Smooth muscle cell (in vitro differentiated cells): Measurements from ENCODE around the gene ZNF311. TPM values are rescaled to one million over a fixed set of nuclear protein-coding genes. Genes with fewer than 3 reads are reported as not detected.

Source experiments
- DNase-seq: peaks from one replicate; lab custom pipeline; 2025; ENCODE audit not compliant: unreplicated experiment; lab: John Stamatoyannopoulos, UW
- H2AFZ ChIP-seq: fragments of 200-600 bp; sonication (generic); 2 replicates; pipeline ENCODE4 v1.6.0; 2016; ENCODE audit warnings: antibody characterized with exemption, low read depth, mild to moderate bottlenecking
- H3F3A ChIP-seq: fragments of 200-600 bp; sonication (generic); 2 replicates; pipeline ENCODE4 v1.6.0; 2017; ENCODE audit warnings: antibody characterized with exemption, low read depth
- H3K27ac ChIP-seq: fragments of 200-600 bp; sonication (generic); 2 replicates; pipeline ENCODE4 v1.5.1; 2016; ENCODE audit warnings: low read depth, mild to moderate bottlenecking
- H3K27me3 ChIP-seq: fragments of 200-600 bp; sonication (generic); 2 replicates; pipeline ENCODE4 v1.6.1; 2016; ENCODE audit warnings: low read depth, mild to moderate bottlenecking
- H3K36me3 ChIP-seq: fragments of 200-600 bp; sonication (generic); 2 replicates; pipeline ENCODE4 v1.5.1; 2016; ENCODE audit warnings: low read depth
- H3K4me1 ChIP-seq: fragments of 200-600 bp; sonication (generic); 2 replicates; pipeline ENCODE4 v1.5.1; 2016; ENCODE audit warnings: low read depth
- H3K4me2 ChIP-seq: fragments of 200-600 bp; sonication (generic); 2 replicates; pipeline ENCODE4 v1.6.0; 2016; ENCODE audit warnings: mild to moderate bottlenecking
- H3K4me3 ChIP-seq: fragments of 200-600 bp; sonication (generic); 2 replicates; pipeline ENCODE4 v1.5.1; 2016; ENCODE audit warnings: mild to moderate bottlenecking
- H3K79me2 ChIP-seq: fragments of 200-600 bp; sonication (generic); 2 replicates; pipeline ENCODE4 v1.6.0; 2016; ENCODE audit warnings: low read depth, mild to moderate bottlenecking
- H3K9ac ChIP-seq: fragments of 200-600 bp; sonication (generic); 2 replicates; pipeline ENCODE4 v1.6.0; 2016; ENCODE audit warnings: low read depth
- H3K9me3 ChIP-seq: fragments of 200-600 bp; sonication (generic); replicated peaks from 2 replicates; pipeline ENCODE4 v1.5.1; 2016; ENCODE audit warnings: low read depth
- H4K20me1 ChIP-seq: fragments of 200-600 bp; sonication (generic); 2 replicates; pipeline ENCODE4 v1.6.0; 2016; ENCODE audit warnings: low read depth
- WGBS: methylation state at CpG from one replicate; pipeline ENCODE4 v1.1.7; 2016; ENCODE audit warnings: low lambda C conversion rate; 5-methylcytosine and 5-hydroxymethylcytosine counted together
- polyA plus RNA-seq: library from polyadenylated mRNA; unstranded; fragments of >200 nt; fragmentation: Nextera tagmentation; extraction: Ambion mirVana; gene quantifications from 2 replicates; pipeline ENCODE4 v1.2.1, GENCODE V29; 2016
- small RNA-seq: library from RNA; depleted of rRNA; stranded (forward); fragments of <200 nt; gene quantifications from one replicate; pipeline ENCODE3, GENCODE V24; 2014
- total RNA-seq: library from RNA; depleted of rRNA; stranded (reverse); fragments of >200 nt; gene quantifications from 2 replicates; pipeline ENCODE4 v1.2.3, GENCODE V29; 2014
- TF ChIP-seq, protein P1 (sequence below): fragments of 200-600 bp; sonication (generic); IDR thresholded peaks from 2 replicates; pipeline ENCODE4 v1.5.1; 2017; ENCODE audit warnings: borderline replicate concordance, mild to moderate bottlenecking, antibody characterized with exemption; ENCODE audit not compliant: insufficient read depth, poor library complexity, severe bottlenecking

Gene ZNF311
- total and polyA plus RNA-seq, 2 experiments from 2014 or later: 0.17 to 0.58 TPM

DNA sequence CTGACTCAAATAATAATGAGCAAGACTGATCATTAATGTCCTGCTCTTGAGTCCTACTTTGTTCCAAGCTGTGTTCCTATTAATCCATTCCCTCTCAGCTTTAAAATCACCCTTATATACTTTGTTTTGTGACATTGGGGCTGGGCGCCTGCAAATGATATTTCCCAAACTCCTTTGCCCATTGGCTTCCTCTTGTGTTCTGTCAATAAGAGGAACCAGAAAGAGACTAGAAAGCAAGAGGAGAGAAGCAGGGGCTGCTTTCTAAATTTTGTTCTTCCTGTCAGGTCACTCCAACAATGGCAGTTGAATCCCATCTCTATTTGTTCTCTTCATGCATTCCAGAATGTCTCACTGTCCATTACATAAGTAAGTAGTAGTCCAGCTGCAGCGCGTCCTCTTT, 59.8 kb downstream of the ZNF311 start:
- Histone ChIP-seq H3K9ac (no peak overlapping the region), H3K27ac (no peak overlapping the region), H3K4me3 (no peak overlapping the region), H3K27me3 (no peaks in the 10 kb centered on the region), H3K79me2 (no peaks in the 10 kb centered on the region), H2AFZ (no peak overlapping the region), H3K4me1 (no peaks in the 10 kb centered on the region), H3K36me3 (no peaks in the 10 kb centered on the region), H3F3A (peaks cover 3% of the 10 kb centered on the region), H3K9me3 (no peaks in the 10 kb centered on the region), H3K4me2 (no peak overlapping the region), H4K20me1 (no peaks in the 10 kb centered on the region)
- TF ChIP-seq, protein P1, sequence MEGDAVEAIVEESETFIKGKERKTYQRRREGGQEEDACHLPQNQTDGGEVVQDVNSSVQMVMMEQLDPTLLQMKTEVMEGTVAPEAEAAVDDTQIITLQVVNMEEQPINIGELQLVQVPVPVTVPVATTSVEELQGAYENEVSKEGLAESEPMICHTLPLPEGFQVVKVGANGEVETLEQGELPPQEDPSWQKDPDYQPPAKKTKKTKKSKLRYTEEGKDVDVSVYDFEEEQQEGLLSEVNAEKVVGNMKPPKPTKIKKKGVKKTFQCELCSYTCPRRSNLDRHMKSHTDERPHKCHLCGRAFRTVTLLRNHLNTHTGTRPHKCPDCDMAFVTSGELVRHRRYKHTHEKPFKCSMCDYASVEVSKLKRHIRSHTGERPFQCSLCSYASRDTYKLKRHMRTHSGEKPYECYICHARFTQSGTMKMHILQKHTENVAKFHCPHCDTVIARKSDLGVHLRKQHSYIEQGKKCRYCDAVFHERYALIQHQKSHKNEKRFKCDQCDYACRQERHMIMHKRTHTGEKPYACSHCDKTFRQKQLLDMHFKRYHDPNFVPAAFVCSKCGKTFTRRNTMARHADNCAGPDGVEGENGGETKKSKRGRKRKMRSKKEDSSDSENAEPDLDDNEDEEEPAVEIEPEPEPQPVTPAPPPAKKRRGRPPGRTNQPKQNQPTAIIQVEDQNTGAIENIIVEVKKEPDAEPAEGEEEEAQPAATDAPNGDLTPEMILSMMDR: no peak
- DNase-seq: no peak
- WGBS: 95% methylated on average over 3 of the region's 3 CpGs

Small RNA genes lying within 50 kb of the gene (small RNA-seq; reads per million reads assigned to genes)
- 2.2 reads per million, percentile 46 among the genes with 10 or more reads in this experiment for gene RN7SL471P

Other genes starting within 250 kb of the ZNF311 start
- gene TRIM27, start 81.3 kb downstream of the ZNF311 start, total RNA-seq: 61.6 and 63.8 TPM in 2 replicates
- 55.5 and 62.0 TPM in 2 replicates for gene TRIM27, start 81.3 kb downstream of the ZNF311 start, polyA plus RNA-seq
- not detected in 2 replicates for gene OR2W1, start 39.9 kb upstream of the ZNF311 start, total RNA-seq
- gene OR2W1, start 39.9 kb upstream of the ZNF311 start, polyA plus RNA-seq: not detected in 2 replicates
- not detected in 2 replicates for gene OR2B3, start 82.0 kb upstream of the ZNF311 start, total RNA-seq
- gene OR2B3, start 82.0 kb upstream of the ZNF311 start, polyA plus RNA-seq: not detected in 2 replicates
- not detected in 2 replicates for gene OR2J1, start 94.2 kb upstream of the ZNF311 start, total RNA-seq
- gene OR2J1, start 94.2 kb upstream of the ZNF311 start, polyA plus RNA-seq: not detected in 2 replicates
- not detected in 2 replicates for gene OR2J3, start 102.7 kb upstream of the ZNF311 start, total RNA-seq
- not detected in 2 replicates for gene OR2J3, start 102.7 kb upstream of the ZNF311 start, polyA plus RNA-seq
- gene OR2J2, start 165.6 kb upstream of the ZNF311 start, total RNA-seq: not detected in 2 replicates
- not detected in 2 replicates for gene OR2J2, start 165.6 kb upstream of the ZNF311 start, polyA plus RNA-seq